H1 (cell line): Measurements from ENCODE around the gene SERP1. TPM values are rescaled to one million over a fixed set of nuclear protein-coding genes. Genes with fewer than 3 reads are reported as not detected.
A peak's percentile ranks its signal among the peaks of the same experiment; 100 is the strongest.

Experiments used
- ASH2L ChIP-seq: fragments of 200-600, 300-600 bp; sonication (generic); IDR thresholded peaks from one replicate; pipeline ENCODE4 v1.7.1; 2017; ENCODE audit warnings: low read length
- ATF2 ChIP-seq: IDR thresholded peaks from 2 replicates; pipeline ENCODE4 v1.6.1; 2012; ENCODE audit warnings: low read length, inconsistent platforms
- CHD7 ChIP-seq: fragments of 300-600 bp; sonication (generic); IDR thresholded peaks from 2 replicates; pipeline ENCODE4 v1.7.1; 2012; ENCODE audit warnings: low read length, moderate library complexity, mild to moderate bottlenecking, inconsistent platforms; ENCODE audit not compliant: insufficient replicate concordance
- EGR1 ChIP-seq: IDR thresholded peaks from 2 replicates; pipeline ENCODE4 v1.6.1; 2011; ENCODE audit warnings: low read depth, low read length, borderline replicate concordance
- GABPA ChIP-seq: IDR thresholded peaks from 2 replicates; pipeline ENCODE4 v1.6.1; 2011; ENCODE audit warnings: mild to moderate bottlenecking, low read length, moderate library complexity, borderline replicate concordance; ENCODE audit not compliant: insufficient read depth
- RAD21 ChIP-seq, 2 experiments: IDR thresholded peaks in 1 of 2; conservative IDR thresholded peaks in 1 of 2; 2 replicates each; pipeline ENCODE4 v1.6.1; 2011; ENCODE audit warnings: low read depth in 2 of 2, low read length in 2 of 2, improper control_type of control experiment in 1 of 2, inconsistent platforms in 1 of 2, mild to moderate bottlenecking in 1 of 2, moderate library complexity in 1 of 2
- TEAD4 ChIP-seq: IDR thresholded peaks from 2 replicates; pipeline ENCODE4 v1.6.1; 2012; ENCODE audit warnings: low read depth, low read length, inconsistent platforms, mixed read lengths
- polyA plus RNA-seq, 7 experiments: library from polyadenylated mRNA; depleted of rRNA in 3 of 7; stranded (reverse) in 5 of 7; unstranded in 2 of 7; fragments of >200 nt in 5 of 7; fragments of 200-250 nt in 2 of 7; gene quantifications; 1 replicate in 5 of 7; 2 replicates in 1 of 7; 4 replicates in 1 of 7; pipeline versions ENCODE4 v1.2.1 to v1.2.3, GENCODE V29; 2011 to 2013; ENCODE audit warnings: missing spikeins in 2 of 7, mixed read lengths in 2 of 7
- total RNA-seq: library from RNA; stranded (reverse); fragmentation: NEBNext Ultra II Directional; extraction: Animal tissue kit (Norgen Biotek cat#: 25700); gene quantifications from 2 replicates; pipeline ENCODE4 v1.2.1, GENCODE V29; 2021

The SERP1 gene
- total and polyA plus RNA-seq, 2 of the 8 experiments (the other 6 are each of a cell fraction or from before 2014, with no cell fraction given), result 90.3 to 98.2 TPM

GRCh38 chr3:150546226-150547044, at the start of gene SERP1, which contains the start of gene EIF2A (continued):
- no peak for TF ChIP-seq CHD7
- TF ChIP-seq RAD21 (IDR thresholded peaks at IDR 0.05 in 1 of 2, conservative IDR thresholded peaks at IDR 0.05 in 1 of 2; ENCODE audit: low read depth in 2 of 2, low read length in 2 of 2), result no peak
- TF ChIP-seq ATF2, result 0 out of 2 replicates have a peak, but pooled peaks have one; percentile 47
- no peak for TF ChIP-seq EGR1
- peak; percentile 6; the same call in 1 of the 2 replicates for TF ChIP-seq TEAD4
- TF ChIP-seq GABPA, result peak; percentile 91; the same call in 1 of the 2 replicates
- TF ChIP-seq ASH2L, result peak; percentile 96
